Kasumi-1 (cell line): ENCODE data around the gene SLN.
A peak's percentile ranks its signal among the peaks of the same experiment; 100 is the strongest.
"Not testable (repeated sequence)": the region's sequence is repeated elsewhere in the genome, so short reads cannot be mapped to it uniquely, and the experiment has no call there.

ENCODE experiments used
- DNase-seq, 2 experiments: peaks; one replicate each; lab custom pipeline; 2025; lab: John Stamatoyannopoulos, UW

SLN gene

DNA sequence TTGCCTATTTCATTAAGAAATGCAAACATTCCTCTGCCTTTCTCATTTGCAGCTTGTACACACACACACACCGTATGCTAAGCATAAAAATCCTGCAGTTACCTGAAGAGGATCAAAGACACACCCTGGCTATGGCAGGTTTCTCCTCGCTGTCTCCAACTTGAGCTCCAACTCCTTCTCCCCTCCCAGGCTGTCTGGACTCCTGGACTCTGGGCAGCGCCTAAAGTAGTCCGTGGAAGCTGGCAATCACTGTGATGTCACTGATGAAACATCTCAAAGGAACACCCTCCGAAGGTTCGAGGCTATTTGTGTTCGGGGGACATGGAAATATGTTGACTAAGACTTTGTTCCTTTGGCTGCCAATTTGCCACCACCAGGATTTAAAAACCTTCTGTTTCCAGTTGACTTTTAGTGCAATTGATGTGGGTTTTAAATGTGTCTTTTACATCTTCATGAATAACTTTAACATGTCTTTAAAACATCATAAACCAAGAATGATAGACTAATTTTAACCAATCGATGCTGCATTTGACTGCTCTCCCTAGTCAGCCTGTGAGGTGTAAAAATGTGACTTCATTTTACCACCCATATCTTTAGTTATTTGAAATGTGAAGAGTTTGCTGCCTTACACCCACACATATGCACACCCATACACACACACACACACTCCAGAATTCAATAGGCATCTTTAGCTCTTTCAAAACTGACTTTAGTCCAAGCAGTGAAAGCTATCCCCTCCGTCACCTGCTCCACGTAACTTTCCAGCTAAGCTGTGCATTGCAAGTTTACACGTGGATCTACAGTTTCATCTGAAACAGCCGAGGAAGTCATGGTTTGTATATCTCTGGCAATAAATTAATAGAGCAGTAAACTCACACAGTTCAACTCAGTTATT, at the start of gene SLN:
Gene SLN (minus strand): TSS at position 196 of the 895 bp plus-strand sequence.
- DNase-seq, result no peak

DNA sequence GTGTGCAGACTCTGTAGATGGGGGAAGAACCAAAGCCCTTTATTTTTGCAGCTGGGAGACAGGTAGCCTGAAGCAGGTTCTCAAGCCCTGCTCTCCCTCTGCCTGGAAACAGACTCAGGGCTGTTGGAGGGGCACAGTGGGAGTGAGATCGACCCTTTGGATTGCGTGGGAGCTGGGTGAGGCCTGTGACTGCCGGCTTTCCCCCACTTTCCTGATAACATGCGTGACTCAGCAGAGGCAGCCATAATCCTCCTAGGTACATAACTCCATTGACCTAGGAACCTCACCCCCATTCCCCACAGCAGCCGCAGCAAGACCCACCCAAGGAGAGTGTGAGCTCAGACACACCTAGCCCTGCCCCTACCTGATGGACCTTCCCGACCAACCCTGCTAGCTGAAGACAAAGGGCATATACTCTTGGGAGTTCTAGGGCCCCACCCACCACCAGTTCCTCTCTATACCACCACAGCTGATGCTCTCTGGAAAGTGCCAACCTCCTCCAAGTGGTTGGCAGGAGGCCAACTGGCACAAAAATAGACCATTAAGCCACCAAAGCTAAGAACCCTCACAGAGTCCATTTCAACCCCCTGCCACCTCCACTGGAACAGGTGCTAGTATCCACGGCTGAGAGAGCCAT, 47.0 kb upstream of the SLN start:
- DNase-seq, result not testable (repeated sequence)

DNA sequence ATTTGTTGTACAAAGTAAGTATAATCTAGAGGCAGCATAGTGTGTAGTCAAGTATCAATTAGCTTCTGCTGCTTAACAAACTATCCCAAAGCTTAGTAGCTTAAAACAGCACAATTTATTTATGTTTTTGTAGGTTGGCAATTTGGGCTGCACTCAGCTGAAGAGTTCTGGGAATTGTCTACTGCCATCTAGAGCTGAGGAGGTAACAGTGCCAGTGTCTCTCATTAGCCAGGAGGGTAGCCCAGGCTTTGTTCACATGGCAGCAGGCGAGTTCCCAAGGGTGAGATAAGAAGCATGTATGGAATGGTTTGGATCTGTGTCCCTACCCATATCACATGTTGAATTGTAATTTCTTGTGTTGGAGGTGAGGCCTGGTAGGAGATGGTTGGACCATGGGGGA, 45.8 kb upstream of the SLN start:
- peak in 1 of 2 experiments; percentile 12 for DNase-seq

DNA sequence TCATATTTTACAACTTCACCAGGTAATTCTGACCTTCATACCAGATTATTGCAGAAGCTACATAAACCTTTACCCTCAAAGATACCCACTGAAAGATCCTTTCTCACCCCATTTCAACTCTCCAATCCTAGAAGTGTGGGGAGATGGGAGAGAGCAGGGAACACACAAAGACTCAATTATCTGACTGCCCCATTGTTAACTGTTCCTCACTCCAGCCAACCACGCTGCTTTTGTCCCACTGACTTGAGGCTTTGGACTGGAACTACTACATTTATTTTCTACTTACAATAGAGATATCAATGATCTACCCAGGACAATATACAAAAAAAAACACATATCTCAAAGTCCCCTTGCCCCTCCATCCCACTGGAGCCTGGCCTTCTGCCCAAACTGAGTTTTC, 44.7 kb upstream of the SLN start:
- no peak for DNase-seq

DNA sequence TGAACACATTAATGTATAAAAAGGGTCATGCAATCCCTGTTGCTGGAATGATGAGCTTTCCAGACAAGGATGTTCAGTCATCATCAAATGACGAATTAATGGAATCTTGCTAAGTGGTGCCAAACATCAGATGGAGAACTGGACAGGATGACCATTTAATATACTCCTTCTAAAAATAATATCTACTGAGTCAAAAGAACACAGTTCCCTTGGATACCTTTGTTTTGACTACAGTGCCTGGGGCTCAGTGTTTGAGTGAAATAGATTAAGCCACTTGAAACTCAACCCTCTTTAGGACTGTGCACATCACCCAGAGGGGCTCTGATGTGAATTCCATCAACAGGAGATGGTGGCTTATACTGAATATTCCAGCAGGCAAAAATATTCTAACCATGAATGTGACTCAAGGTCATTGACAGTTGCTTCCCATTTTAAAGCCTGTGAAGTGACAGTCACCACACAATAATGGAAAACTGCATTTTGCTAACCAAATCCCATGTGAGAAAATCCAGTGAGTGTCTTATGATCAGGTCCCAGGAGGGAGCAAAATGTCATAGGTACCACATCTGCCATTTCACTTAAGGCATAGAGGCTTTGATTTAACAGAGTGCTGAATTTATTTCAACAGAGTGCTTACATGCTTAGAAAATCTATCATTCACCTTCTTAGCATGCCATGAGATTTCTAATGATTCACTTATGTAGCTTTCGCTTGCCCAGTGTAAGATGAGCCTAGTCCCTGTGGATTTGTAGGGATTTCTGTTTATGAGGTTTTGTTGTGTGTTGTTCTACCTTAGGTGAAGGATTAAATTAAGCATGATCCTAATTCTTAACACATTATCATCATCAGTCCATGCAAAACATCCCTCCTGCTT, 41.3 kb upstream of the SLN start:
- DNase-seq, result no peak

DNA sequence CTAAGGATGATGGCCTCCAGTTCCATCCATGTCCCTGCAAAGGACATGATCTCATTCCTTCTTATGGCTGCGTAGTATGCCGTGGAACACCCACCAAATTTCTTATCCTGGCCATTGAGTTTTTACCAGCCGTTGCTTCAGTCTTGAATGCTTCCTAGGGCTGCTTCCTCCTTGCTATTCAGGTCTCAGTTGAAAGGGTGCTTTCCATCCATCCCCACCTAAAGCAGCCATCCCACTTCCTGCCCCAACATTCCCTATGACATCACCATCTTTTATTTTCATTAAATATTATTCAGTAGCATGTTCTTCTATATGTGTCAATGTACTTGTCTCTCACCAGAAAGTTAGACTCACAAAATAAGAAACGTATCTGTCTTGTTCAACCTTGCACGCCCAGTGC, 40.7 kb upstream of the SLN start:
- DNase-seq, result no peak

DNA sequence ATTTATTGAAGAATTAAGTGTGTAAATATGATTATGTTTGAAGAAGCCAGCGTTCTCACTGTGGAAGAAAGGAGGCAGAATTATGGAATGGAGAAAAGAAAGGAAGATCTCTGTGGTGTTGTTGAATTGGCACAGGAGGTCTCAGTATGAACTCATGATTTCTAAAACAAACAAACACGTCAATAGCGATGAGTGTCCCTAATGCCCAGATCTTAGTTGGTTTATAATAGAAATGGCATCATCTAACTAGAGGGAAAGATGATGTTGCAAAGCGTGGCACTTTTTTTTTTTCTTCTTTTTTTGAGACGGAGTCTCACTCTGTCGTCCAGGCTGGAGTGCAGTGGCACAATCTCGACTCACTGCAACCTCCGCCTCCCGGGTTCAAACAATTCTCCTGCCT, 39.2 kb upstream of the SLN start:
- no peak for DNase-seq

DNA sequence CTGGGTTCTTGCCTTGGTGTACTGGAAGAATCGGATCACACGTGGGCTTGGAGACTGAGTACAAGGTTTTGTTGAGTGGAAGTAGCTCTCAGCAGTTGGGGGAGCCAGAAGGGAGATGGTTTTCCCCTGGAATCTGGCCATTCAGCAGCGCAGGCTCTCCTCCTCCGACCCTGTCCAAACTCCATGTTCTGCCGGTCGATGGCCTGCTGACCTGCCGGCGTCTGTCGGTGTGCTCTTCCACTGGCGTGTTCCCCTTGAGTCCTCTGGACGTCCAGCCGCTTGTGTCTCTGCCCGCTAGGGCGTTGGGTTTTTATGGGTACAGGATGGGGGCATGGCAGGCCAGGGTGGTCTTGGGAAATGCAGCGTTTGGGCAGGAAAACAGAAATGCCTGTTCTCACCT, 38.5 kb upstream of the SLN start:
- DNase-seq, result no peak

DNA sequence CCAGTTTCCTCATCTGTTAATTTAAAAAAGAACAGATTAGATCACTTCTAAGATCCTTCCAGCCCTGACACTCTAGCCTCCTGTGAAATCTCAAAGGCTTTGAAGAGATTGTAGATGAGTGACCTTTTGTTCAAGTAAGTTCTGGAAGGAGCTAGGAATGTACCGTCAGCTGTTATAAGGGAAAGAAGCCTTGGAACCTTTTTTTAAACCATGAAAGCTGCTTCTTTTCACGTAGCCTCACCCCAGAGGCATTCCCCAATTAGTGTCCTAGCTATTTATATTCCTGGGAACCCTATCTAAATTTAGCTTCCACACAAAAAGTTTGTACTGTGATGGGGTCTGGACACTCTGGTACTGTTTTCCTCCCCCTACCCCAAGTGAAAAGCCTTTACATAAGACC, 35.8 kb upstream of the SLN start:
- DNase-seq, result no peak

DNA sequence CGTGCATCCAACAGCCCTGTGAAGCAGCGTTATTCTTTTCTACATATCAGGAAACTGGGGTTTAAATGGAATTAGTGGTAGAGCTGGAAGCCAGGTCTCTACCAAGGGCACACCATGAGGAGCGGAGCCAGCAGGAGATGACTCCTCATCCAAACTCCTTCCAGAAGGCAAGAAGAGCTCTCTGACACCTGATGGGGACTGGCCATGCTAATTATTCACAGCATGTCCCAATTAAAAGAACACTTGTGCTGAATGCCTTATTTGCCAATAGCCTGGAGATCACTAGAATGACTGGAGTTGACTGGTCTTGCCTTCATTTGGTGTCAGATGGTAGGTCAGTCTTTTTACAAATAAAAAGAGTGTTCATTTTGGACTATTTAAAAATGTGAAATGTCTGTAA, 32.9 kb upstream of the SLN start:
- no peak for DNase-seq

DNA sequence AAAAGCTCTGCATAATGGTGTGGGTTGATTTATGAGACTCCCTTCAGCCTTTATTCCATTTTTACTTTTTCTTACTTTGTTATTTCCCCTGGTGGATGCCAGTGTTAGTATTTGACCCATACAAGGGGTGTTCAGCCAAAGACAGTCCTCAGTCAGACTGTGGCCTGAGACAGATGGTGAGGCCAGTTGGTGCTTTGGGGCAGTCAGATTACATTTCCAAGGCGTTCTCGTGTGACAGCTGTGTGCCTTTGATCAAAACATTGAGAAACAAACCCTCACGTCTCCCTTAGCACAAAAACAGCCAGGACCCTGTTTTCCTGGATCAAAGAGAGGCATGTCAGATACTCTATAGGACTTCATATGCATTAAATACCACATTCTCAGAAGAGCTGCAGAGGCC, 31.3 kb upstream of the SLN start:
- no peak for DNase-seq

DNA sequence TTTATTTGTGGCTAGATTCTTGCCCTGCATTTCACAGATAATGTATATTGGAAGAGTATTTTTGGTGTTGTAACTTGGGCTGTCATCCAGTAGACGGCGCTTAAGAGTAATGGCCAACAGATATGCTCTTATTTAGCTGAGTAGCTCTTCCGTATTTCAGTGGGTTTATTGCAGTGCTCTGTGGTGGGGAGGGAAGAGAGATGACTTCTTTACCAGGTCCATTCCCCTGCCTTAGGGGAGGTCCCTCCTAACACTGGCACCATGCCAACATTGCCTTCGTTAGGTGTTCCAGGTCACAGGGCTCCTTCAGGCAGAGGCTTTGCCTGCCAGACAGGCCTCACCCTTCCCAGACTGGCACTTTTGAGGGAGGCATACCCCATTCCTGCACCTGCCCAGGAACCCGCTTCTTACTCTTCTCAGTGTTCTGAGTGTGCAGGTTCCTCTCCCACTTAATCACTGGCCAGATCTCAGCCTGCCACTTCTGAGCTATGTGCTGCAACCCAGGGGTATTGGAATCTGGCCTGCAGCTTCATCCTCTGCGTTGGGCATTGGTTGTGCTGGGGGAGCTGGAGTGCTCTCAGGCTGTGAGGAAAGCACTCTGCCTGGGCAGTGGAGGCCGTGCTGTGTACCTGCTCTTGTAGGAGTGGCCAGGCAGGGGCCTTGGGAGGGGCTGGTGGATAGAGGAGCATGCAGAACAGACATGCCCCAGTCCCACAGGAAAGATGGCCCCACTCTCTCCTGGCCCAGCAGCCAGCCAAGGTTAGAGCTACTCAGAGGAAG, 29.4 kb upstream of the SLN start:
- DNase-seq, result peak; percentile 63 to 85

DNA sequence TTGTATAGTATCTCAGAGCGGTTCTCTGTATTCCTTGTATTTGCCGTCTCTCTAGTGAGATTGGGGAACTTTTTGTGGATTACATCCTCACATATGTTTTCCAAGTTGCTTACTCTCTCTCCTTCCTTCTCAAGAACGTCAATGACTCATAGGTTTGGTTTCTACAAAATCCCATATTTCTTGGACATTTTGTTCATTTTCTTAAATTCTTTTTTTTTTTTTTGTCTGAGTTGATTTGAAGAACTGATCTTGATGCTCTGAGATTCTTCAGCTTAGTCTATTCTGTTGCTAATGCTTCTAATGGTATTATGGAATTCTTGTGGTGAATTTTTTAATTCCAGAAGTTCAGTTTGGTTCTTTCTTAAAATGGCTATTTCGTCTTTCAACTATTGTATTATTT, 28.4 kb upstream of the SLN start:
- DNase-seq, result no peak

DNA sequence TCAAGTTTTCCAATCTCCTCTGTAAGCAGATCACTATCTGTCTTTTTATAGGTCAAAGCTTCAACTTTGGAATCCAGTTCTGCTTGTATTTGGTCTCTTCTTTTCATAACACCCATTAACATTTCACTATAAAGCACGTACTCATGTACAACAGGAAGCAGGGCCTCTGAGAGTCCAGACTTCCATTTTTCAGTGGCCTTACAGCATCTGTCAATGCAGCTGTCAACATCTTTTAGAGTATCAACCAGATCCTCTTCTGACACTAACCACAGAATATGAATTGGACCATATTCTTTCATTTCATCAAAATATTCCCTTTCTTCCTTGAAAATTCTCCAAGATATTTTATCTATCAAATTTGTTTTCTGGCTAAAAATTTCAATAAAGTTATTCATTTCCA, 24.7 kb upstream of the SLN start:
- no peak for DNase-seq

DNA sequence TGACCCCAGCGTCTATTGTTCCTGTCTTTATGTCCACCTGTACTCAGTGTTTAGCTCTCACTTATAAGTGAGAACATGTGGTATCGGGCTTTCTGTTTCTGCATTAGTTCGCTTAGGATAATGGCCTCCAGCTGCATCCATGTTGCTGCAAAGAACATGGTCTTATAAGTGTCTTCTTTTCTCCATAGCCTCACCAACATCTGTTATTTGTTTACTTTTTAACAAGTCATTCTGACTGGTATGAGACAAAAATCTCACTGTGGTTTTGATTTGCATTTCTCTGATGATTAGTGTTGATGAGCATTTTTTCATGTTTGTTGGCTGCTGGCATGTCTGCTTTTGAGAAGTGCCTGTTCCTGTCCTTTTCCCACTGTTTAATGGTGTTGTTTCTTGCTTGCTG, 21.7 kb upstream of the SLN start:
- no peak for DNase-seq

DNA sequence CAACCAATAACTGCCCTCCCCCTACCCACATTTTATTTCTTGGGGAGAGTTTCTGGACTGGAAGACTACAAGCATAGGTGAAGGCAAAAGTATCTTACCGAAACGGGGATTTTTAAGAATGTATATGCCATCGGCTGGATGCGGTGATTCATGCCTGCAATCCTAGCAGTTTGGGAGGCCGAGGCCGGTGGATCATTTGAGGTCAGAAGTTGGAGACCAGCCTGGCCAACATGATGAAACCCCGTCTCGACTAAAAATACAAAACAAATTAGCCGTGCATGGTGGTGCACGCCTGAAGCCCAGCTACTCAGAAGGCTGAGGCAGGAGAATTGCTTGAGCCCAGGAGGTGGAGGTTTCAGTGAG, 20.8 kb upstream of the SLN start:
- DNase-seq, result no peak

DNA sequence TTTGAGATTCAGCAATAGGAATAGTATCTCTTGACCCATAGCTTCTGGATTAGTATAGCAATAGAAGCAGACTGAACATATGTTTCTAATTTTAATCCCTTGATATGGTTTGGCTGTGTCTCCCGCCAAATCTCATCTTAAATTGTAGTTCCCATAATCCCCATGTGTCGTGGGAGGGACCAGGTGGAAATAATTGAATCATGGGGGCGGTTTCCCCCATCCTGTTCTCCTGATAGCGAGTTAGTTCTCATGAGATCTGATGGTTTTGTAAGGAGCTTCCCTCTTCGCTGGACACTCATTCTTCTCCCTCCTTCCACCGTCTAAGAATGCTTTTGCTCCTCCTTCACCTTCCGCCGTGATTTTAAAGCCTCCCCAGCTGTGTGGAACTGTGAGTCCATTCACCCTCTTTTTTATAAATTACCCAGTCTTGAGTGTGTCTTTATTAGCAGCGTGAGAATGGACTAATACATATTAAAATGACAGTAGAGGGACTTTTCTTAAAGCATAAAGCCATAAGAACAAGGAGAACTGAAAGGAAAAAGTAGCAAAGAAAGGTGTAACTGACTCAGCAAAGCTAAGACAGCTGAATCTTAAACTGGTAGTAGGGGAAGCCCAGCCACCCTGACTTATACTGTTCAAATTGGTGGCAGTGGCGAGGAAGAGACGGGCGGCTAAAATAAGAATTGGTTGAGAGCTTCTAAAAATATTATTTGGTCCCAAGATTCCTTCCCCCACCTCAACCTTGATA, 20.3 kb upstream of the SLN start:
- DNase-seq, result no peak

DNA sequence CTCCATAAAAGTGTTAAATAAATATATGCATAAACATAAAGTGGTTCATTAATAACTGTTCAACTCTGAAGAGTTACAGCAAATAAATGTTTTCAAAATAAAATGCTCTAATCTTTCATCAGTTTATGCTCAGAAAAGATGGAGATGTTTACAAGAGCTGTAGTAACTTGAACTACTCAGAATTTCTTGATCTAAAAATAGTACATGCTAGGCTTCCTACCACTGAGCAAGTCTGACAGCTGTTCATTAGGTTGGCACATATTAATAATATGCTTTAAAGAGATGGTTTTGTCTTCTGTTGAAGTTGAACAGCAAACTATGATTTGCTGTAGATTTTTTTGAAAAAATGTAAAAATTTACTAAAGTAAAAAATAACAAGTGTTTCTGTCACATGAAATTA, 10.8 kb upstream of the SLN start:
- DNase-seq, result no peak

DNA sequence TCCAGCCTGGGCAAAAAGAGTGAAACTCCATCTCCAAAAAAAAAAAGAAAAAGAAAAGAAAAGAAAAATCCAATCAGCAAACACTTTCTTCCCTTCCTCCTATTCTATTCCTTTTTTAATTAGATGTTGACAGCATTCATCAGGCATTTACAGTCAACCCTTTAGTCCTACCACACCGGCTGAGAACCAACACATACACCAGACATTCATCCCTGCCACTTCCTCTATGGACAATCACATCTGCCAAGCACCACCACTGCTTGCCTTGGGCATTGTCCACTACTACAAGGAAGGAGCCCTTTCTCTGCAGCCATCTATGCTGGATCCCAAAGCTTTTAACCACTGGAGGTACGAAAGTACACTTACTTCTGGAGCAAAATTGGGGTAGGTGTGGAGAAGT, 9.4 kb upstream of the SLN start:
- no peak for DNase-seq

DNA sequence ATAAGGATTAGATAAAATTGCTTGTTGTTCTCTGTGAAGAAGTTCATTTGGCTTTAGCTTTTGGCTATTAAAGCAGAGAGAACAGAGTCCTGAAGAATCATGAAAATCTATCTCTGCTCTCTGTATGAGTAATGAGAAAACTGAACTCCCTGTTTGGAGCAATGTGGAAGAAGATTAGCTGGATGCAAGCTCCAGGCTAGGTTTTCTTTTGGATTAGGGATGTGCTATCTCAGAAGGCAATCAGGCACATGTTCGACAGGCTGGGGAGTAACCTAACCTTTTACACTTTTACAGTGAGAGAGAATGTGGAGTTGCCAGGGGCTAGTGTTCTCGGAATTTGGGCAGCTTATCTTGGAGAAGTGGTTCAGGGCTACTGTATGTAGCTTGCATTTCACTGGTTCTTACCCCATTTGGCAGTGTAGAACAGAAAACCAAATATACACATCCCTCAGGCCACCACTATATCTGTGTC, 8.5 kb upstream of the SLN start:
- DNase-seq, result no peak
